ENCODE results near the gene MICB. TPM values are rescaled to one million over a fixed set of nuclear protein-coding genes. Genes with fewer than 3 reads are reported as not detected.

The MICB gene
- total and polyA plus RNA-seq, 9 of the 15 experiments (the other 6 are each of a cell fraction or from before 2014, with no cell fraction given) = 13.3 to 34.5 (median 19.8) TPM

GRCh38 chr6:31497531-31498476 is at the start of gene MICB (continued):
- peak; percentile 93 for TF ChIP-seq NRF1 (conservative IDR thresholded peaks at IDR 0.05 in 1 of 2, IDR thresholded peaks at IDR 0.05 in 1 of 2)
- TF ChIP-seq ZNF263 (CRISPR knock-in tag; IDR thresholded peaks at IDR 0.05; ENCODE audit: borderline replicate concordance) = 0 out of 2 replicates have a peak, but pooled peaks have one; percentile 42
- TF ChIP-seq CTBP1 (IDR thresholded peaks at IDR 0.05; ENCODE audit: borderline replicate concordance) = peak; percentile 41; the same call in 1 of the 2 replicates
- peak; percentile 48; the same call in 1 of the 2 replicates for TF ChIP-seq MTA3 (IDR thresholded peaks at IDR 0.05; ENCODE audit: borderline replicate concordance)
- TF ChIP-seq NFATC3 (IDR thresholded peaks at IDR 0.05) = no peak
- TF ChIP-seq PHB2 (IDR thresholded peaks at IDR 0.05; ENCODE audit: low read depth) = 0 out of 2 replicates have a peak, but pooled peaks have one; percentile 15
- TF ChIP-seq MEF2D (tag; conservative IDR thresholded peaks at IDR 0.05; ENCODE audit: low read depth) = no peak
- no peak for TF ChIP-seq MAX (CRISPR knock-in tag; IDR thresholded peaks at IDR 0.05)
- peak; percentile 49 for TF ChIP-seq SP2 (IDR thresholded peaks at IDR 0.05; ENCODE audit: extremely low read depth, low read depth, low read length, poor library complexity, severe bottlenecking)
- TF ChIP-seq TAF1 (IDR thresholded peaks at IDR 0.05; ENCODE audit: control insufficient read depth, extremely low read depth, insufficient read depth, low read length, severe bottlenecking) = peak; percentile 66
- peak; percentile 84 for TF ChIP-seq SAP30 (IDR thresholded peaks at IDR 0.05; ENCODE audit: borderline replicate concordance, insufficient read depth, low read depth, low read length, poor library complexity, severe bottlenecking)
- peak; percentile 65 to 83; a peak in 3 of 4 replicates for TF ChIP-seq MNT (conservative IDR thresholded peaks at IDR 0.05)
- no peak for TF ChIP-seq ZC3H11A (IDR thresholded peaks at IDR 0.05; ENCODE audit: low read depth, low read length)
- no peak for TF ChIP-seq RUNX1 (IDR thresholded peaks at IDR 0.05; ENCODE audit: low read depth)
- TF ChIP-seq NR2C2 (CRISPR knock-in tag; IDR thresholded peaks at IDR 0.05) = no peak
- no peak for TF ChIP-seq NR2C2 (tag; IDR thresholded peaks at IDR 0.05)
- TF ChIP-seq SRSF7 (optimal IDR thresholded peaks at IDR 0.05; ENCODE audit: low read depth, low read length) = no peak
- TF ChIP-seq ZNF140 (CRISPR knock-in tag; IDR thresholded peaks at IDR 0.05) = no peak
- peak; percentile 47; the same call in 1 of the 2 replicates for TF ChIP-seq GABPB1 (CRISPR knock-in tag; IDR thresholded peaks at IDR 0.05)

Measured in K562 (cell line).